H1 (cell line): ENCODE measurements around the gene NHLH2. TPM values are rescaled to one million over a fixed set of nuclear protein-coding genes. Genes with fewer than 3 reads are reported as not detected.

ENCODE experiments used
- CHD2 ChIP-seq: IDR thresholded peaks from 2 replicates; pipeline ENCODE4 v1.6.1; 2012; ENCODE audit warnings: low read length, improper control_type of control experiment
- GTF2F1 ChIP-seq: IDR thresholded peaks from 2 replicates; pipeline ENCODE4 v1.6.1; 2012; ENCODE audit warnings: low read depth, low read length, improper control_type of control experiment, borderline replicate concordance
- HDAC6 ChIP-seq: IDR thresholded peaks from one replicate; pipeline ENCODE4 v1.7.1; 2012; ENCODE audit warnings: low read depth, mild to moderate bottlenecking, inconsistent platforms, low read length, moderate library complexity
- KDM5A ChIP-seq: fragments of 200-600 bp; IDR thresholded peaks from 2 replicates; pipeline ENCODE4 v1.7.1; 2012; ENCODE audit warnings: mild to moderate bottlenecking, low read length, inconsistent platforms, mixed read lengths
- SIX5 ChIP-seq: IDR thresholded peaks from 2 replicates; pipeline ENCODE4 v1.6.1; 2011; ENCODE audit warnings: mild to moderate bottlenecking, low read depth, low read length
- SP4 ChIP-seq: IDR thresholded peaks from 2 replicates; pipeline ENCODE4 v1.6.1; 2012; ENCODE audit warnings: low read length, inconsistent platforms
- TAF7 ChIP-seq: optimal IDR thresholded peaks from 2 replicates; pipeline ENCODE3; 2011; ENCODE audit warnings: low read depth, mild to moderate bottlenecking, inconsistent platforms, low read length, moderate library complexity, borderline replicate concordance
- polyA plus RNA-seq, 7 experiments: library from polyadenylated mRNA; depleted of rRNA in 3 of 7; stranded (reverse) in 5 of 7; unstranded in 2 of 7; fragments of >200 nt in 5 of 7; fragments of 200-250 nt in 2 of 7; gene quantifications; 1 replicate in 5 of 7; 2 replicates in 1 of 7; 4 replicates in 1 of 7; pipeline versions ENCODE4 v1.2.1 to v1.2.3, GENCODE V29; 2011 to 2013; ENCODE audit warnings: missing spikeins in 2 of 7, mixed read lengths in 2 of 7
- total RNA-seq: library from RNA; stranded (reverse); fragmentation: NEBNext Ultra II Directional; extraction: Animal tissue kit (Norgen Biotek cat#: 25700); gene quantifications from 2 replicates; pipeline ENCODE4 v1.2.1, GENCODE V29; 2021
- TF ChIP-seq, protein P1 (sequence below): fragments of 300-600 bp; sonication (generic); IDR thresholded peaks from 2 replicates; pipeline ENCODE4 v1.7.1; 2012; ENCODE audit warnings: low read length, moderate library complexity, mild to moderate bottlenecking, inconsistent platforms; ENCODE audit not compliant: insufficient replicate concordance

Gene NHLH2
- total and polyA plus RNA-seq, 2 of the 8 experiments (the other 6 are each of a cell fraction or from before 2014, with no cell fraction given): 0.92 to 1.1 TPM

DNA sequence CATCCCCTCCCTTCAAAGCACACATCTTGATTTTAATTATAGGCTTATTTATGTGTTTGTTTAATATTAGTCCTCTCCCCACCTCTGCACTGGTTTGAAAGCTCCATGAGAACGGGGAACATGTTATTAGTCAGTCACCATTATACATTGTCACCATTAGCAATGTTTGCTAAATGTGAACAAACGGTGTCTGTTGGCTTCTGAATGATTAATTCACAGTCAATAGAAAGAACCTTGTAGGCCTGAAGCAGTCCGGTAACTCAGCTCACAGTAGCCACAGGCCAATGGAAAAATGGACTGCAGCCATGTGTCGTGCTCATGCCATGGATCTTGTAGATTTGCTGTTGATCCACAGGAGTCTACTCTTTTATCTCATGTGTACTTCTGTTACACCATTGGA, 49.7 kb upstream of the NHLH2 start (continued):
- TF ChIP-seq, protein P1, sequence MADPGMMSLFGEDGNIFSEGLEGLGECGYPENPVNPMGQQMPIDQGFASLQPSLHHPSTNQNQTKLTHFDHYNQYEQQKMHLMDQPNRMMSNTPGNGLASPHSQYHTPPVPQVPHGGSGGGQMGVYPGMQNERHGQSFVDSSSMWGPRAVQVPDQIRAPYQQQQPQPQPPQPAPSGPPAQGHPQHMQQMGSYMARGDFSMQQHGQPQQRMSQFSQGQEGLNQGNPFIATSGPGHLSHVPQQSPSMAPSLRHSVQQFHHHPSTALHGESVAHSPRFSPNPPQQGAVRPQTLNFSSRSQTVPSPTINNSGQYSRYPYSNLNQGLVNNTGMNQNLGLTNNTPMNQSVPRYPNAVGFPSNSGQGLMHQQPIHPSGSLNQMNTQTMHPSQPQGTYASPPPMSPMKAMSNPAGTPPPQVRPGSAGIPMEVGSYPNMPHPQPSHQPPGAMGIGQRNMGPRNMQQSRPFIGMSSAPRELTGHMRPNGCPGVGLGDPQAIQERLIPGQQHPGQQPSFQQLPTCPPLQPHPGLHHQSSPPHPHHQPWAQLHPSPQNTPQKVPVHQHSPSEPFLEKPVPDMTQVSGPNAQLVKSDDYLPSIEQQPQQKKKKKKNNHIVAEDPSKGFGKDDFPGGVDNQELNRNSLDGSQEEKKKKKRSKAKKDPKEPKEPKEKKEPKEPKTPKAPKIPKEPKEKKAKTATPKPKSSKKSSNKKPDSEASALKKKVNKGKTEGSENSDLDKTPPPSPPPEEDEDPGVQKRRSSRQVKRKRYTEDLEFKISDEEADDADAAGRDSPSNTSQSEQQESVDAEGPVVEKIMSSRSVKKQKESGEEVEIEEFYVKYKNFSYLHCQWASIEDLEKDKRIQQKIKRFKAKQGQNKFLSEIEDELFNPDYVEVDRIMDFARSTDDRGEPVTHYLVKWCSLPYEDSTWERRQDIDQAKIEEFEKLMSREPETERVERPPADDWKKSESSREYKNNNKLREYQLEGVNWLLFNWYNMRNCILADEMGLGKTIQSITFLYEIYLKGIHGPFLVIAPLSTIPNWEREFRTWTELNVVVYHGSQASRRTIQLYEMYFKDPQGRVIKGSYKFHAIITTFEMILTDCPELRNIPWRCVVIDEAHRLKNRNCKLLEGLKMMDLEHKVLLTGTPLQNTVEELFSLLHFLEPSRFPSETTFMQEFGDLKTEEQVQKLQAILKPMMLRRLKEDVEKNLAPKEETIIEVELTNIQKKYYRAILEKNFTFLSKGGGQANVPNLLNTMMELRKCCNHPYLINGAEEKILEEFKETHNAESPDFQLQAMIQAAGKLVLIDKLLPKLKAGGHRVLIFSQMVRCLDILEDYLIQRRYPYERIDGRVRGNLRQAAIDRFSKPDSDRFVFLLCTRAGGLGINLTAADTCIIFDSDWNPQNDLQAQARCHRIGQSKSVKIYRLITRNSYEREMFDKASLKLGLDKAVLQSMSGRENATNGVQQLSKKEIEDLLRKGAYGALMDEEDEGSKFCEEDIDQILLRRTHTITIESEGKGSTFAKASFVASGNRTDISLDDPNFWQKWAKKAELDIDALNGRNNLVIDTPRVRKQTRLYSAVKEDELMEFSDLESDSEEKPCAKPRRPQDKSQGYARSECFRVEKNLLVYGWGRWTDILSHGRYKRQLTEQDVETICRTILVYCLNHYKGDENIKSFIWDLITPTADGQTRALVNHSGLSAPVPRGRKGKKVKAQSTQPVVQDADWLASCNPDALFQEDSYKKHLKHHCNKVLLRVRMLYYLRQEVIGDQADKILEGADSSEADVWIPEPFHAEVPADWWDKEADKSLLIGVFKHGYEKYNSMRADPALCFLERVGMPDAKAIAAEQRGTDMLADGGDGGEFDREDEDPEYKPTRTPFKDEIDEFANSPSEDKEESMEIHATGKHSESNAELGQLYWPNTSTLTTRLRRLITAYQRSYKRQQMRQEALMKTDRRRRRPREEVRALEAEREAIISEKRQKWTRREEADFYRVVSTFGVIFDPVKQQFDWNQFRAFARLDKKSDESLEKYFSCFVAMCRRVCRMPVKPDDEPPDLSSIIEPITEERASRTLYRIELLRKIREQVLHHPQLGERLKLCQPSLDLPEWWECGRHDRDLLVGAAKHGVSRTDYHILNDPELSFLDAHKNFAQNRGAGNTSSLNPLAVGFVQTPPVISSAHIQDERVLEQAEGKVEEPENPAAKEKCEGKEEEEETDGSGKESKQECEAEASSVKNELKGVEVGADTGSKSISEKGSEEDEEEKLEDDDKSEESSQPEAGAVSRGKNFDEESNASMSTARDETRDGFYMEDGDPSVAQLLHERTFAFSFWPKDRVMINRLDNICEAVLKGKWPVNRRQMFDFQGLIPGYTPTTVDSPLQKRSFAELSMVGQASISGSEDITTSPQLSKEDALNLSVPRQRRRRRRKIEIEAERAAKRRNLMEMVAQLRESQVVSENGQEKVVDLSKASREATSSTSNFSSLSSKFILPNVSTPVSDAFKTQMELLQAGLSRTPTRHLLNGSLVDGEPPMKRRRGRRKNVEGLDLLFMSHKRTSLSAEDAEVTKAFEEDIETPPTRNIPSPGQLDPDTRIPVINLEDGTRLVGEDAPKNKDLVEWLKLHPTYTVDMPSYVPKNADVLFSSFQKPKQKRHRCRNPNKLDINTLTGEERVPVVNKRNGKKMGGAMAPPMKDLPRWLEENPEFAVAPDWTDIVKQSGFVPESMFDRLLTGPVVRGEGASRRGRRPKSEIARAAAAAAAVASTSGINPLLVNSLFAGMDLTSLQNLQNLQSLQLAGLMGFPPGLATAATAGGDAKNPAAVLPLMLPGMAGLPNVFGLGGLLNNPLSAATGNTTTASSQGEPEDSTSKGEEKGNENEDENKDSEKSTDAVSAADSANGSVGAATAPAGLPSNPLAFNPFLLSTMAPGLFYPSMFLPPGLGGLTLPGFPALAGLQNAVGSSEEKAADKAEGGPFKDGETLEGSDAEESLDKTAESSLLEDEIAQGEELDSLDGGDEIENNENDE: no peak
- TF ChIP-seq SP4: no peak
- TF ChIP-seq SIX5: no peak
- no peak for TF ChIP-seq GTF2F1
- TF ChIP-seq KDM5A: no peak
- TF ChIP-seq HDAC6: no peak
- no peak for TF ChIP-seq TAF7
- TF ChIP-seq CHD2: no peak
